ENCODE data around the gene JHY.
"Not testable (repeated sequence)": the region's sequence is repeated elsewhere in the genome, so short reads cannot be mapped to it uniquely, and the experiment has no call there.

JHY gene

DNA sequence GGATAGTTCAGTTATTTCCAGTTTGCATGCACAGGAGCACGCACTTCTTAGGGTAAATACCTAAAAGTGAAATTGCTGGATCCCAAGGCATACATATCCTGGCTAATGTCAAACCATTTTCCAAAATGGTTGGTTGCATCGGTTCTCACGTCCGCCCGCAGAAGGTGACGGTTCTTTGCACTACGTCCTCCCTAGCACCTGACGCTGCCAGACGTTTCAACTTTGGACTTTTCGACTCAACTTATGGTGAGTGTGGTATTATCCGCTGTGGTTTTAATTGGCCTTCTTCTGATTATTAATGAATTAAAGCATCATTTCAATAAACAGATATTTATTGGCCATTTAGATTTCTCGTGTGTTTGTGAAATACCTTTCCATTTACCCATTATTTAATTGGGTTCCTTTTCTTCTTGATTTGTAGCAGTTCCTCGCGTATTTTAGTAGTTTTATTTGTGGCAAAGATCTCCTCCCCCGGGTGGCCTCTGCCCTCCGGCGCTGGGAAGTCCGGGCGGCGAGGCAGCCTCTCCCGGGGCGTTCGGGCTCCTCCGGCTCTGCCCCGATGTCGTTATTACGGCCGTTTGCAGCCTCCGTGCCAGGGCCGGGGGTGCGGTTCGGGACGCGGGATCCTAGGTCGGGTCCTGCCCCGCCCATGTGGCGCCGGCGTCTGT, at the start of gene JHY:
Gene JHY, plus strand, starts transcription at position 571 of the 668 bp plus-strand sequence. CDS start 3,091 bp downstream, outside the sequence.
- no peak for DNase-seq (ENCODE audit: low read depth in 2 of 2)

GRCh38 chr11:122833846-122834464, 48.6 kb upstream of the JHY start:
- DNase-seq (ENCODE audit: low read depth in 2 of 2) = no peak

- DNase-seq (ENCODE audit: low read depth in 2 of 2) = no peak
Measured at GRCh38 chr11:122836916-122837315, 45.6 kb upstream of the JHY start.

DNA sequence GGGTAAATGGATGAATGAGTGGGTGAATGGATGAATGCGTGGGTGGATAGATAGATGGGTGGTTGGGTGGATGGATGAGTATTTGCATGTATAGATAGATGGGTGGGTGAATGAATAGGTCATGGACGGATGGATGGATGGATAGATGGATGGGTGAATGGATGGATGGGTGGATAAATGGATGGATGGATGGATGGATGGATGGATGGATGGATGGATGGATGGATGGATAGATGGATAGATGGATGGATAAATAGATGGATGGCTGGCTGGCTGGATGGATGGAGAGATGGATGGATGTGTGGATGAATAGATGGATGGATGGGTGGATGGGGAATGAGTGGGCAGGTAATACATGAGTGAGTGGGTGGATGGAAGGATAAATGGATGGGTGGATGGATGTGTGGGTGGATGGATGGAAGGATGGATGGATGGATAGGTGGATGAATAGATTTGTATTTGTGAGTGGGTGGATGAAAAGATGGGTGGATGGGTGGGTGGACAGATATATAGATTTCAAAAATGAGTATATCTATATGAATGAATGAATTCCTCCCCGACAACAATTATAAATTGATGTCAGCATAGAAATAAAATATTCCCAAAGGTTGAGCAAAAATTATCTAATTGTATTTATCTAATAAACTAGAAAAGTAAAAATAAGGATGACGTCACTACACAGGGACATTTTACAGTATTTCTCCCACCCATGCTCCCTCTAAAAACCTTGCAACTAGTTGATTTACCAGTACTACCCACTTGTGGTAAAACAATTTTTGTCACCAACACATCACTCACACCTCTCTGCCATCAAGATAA, 44.8 kb upstream of the JHY start:
- DNase-seq (ENCODE audit: low read depth in 2 of 2) = no peak

GRCh38 chr11:122843281-122844141, 39.0 kb upstream of the JHY start:
- no peak for DNase-seq (ENCODE audit: low read depth in 2 of 2)

- DNase-seq (ENCODE audit: low read depth in 2 of 2) = no peak
Measured at GRCh38 chr11:122847466-122847865, 35.1 kb upstream of the JHY start.

DNA sequence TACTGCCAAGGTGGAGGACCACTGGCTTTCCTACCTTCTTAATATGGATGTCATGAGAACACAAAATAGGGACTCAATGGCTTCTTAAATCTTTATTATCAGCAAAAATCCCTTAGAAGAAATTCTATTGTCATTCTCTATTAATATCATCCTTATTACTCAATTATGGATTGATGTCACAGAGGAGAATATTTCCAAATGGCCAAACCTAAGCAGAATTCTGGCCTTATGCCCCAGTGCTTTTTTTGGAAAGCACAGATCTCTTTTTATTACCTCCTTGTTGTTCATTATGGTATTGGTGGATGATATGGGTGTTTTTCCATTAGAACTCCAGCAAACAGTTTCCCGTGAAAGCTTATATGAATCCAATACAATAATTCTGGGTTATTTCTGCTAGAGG, 34.4 kb upstream of the JHY start:
- no peak for DNase-seq (ENCODE audit: low read depth in 2 of 2)

- peak in 1 of 2 experiments; percentile 12 for DNase-seq (ENCODE audit: low read depth in 2 of 2)
Measured at GRCh38 chr11:122850076-122850631, 32.4 kb upstream of the JHY start.

- no peak for DNase-seq (ENCODE audit: low read depth in 2 of 2)
Measured at GRCh38 chr11:122851366-122851966, 31.1 kb upstream of the JHY start.

DNA sequence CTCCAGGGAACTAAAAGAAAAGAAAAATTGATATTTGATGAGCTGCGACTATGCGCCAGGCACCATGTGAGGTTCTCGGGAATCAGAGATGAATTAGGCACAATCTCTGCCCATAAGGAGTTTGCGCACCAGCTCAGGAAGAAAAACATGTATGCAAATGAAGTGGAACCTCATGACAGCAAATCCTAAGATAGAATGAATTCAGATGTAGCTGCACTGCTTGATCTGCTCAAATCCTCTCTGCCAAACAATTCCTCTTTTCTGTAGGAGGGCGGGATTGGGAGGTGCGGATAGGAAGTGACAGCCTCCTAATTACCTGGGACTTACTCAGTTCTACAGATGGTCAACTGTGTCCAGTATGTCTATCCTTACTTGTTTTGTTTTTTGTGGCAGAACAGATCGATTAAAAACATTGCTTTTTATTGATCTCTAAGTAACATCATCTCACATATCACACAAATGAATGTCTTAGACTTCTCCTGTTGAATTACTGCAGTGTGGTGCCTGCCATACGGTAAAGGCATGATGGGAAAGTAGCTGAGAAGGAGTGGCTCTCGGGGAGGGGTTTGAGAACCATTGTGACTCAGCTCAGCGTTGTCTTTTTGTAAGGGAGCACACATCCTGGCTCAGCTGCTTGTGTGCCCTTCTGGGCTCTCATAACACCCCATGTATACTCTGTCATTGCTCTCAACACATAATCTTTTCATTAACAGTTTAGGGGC, 30.3 kb upstream of the JHY start:
- no peak for DNase-seq (ENCODE audit: low read depth in 2 of 2)

GRCh38 chr11:122852796-122853160, 29.8 kb upstream of the JHY start:
- no peak for DNase-seq (ENCODE audit: low read depth in 2 of 2)

GRCh38 chr11:122853261-122853660, 29.3 kb upstream of the JHY start:
- DNase-seq (ENCODE audit: low read depth in 2 of 2) = no peak

DNA sequence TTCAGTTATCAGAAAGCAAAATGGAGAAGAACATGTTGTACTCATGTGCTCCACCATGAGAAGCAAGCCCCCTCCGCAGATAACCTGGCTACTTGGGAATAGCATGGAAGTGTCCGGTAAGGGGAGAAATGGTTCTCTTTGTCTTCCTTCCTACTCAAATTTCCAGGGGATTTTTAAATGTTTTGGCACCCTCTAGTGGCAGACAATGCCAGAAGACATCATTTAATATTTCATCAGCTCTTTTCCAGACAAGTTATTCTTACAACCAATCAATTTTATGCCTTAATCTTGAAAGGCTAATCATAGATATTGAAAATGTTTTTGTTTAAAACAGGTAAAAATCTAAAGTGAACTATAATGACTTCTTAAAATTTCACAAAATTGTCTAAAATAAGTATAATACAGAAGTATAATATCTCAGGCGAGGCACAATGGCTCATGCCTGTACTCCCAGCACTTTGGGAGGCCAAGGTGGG, 28.6 kb upstream of the JHY start:
- peak; percentile 64 to 71 for DNase-seq (ENCODE audit: low read depth in 2 of 2)

DNA sequence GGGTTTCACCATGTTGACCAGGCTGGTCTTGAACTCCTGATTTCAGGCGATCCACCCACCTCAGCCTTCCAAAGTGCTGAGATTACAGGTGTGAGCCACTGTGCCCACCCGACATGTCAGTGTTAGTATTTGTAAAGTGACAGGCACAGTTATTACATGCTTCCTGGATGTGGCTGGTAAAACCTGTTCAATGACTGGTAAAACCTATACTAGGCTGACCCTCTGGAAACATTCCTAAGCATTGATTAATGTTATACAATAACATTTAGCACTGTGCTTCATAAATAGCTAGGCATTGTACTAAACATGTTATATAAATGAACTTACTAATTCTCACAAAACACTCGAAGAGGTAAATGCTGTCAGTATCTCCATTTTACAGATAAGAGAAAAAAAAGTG, 20.9 kb upstream of the JHY start:
- DNase-seq (ENCODE audit: low read depth in 2 of 2) = no peak

DNA sequence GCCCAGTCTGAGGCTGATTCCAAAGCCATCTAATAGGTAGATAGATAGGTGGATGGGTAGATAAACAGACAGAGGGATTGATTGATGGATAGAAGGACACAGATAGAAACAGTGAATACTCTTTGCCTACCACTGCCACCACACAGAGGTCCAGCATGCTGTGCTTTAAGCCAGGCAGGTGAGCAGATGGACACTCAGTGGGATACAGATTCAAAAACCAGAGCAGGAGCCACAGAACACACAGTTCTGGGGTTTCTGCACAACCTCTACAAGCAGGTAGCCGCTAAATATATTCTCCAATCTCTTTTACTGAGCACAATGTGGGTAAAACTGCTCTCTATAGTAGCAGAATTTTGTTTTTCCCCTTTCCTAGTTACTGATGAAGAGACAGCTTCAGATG, 20.5 kb upstream of the JHY start:
- no peak for DNase-seq (ENCODE audit: low read depth in 2 of 2)

DNA sequence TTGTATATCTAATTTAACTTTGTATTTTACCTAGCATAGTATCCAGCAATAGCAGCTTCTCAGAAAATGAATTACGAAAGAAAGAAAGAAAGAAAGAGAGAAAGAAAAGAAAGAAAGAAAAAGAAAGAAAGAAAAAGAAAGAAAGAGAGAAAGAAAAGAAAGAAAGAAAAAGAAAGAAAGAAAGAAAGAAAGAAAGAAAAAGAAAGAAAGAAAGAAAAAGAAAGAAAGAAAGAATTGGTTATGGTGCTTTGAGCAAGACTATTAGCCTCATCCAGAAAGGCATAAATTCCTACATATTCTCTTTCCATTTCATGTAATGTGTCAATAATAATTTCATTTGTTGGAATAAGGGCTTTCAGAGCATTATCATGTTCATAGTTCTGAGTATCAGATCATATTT, 19.4 kb upstream of the JHY start:
- not testable (repeated sequence) for DNase-seq (ENCODE audit: low read depth in 2 of 2)

GRCh38 chr11:122863704-122864326, 18.7 kb upstream of the JHY start:
- no peak for DNase-seq (ENCODE audit: low read depth in 2 of 2)

GRCh38 chr11:122864386-122865115, 18.0 kb upstream of the JHY start:
- no peak for DNase-seq (ENCODE audit: low read depth in 2 of 2)

DNA sequence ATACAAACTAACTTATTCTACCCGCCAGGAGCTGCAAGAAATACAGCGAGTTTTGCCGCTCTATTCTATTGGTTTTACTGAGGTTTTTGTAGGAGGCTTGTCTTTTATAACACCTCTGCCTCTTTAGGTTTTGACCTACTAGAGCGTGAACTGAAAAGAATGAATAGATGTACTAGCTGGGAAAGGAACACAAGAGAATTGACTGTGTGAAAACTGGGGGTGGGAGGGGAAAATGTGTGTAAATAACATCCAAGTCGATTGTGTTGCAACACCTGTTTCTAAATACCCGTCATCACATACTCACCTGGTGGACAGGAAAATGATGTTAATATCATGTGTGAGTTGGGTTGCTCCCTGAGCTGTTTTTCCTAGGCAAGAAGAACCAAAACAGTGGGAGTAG, 12.9 kb upstream of the JHY start:
- DNase-seq (ENCODE audit: low read depth in 2 of 2) = no peak

All from fibroblast of skin of left quadriceps (primary cell).